Adrenal gland (tissue), 12 donors: ENCODE results near the gene ACER2. TPM values are rescaled to one million over a fixed set of nuclear protein-coding genes. Genes with fewer than 3 reads are reported as not detected.

Experiments used
- DNase-seq, 7 donors: peaks; one replicate each; pipeline ENCODE4 v3.0.0-alpha.2; 2019 to 2020
- H3K27ac ChIP-seq, 5 donors: fragments of 200-600 bp; sonication (generic) in 4 of 5; 1 replicate in 3 of 5; 2 replicates in 2 of 5; pipeline versions ENCODE4 v1.5.1 to v1.8.0; 2016 to 2020; ENCODE audit warnings: mild to moderate bottlenecking in 1 of 5
- H3K27me3 ChIP-seq: fragments of 200-600 bp; 2 replicates; pipeline ENCODE4 v1.8.0; 2021
- H3K36me3 ChIP-seq, 2 donors: fragments of 200-600 bp; replicated peaks in 1 of 2; 1 replicate in 1 of 2; 2 replicates in 1 of 2; pipeline versions ENCODE4 v1.5.1 to v1.8.0; 2018 to 2022
- H3K4me1 ChIP-seq, 2 donors: fragments of 200-600 bp; replicated peaks in 1 of 2; 1 replicate in 1 of 2; 2 replicates in 1 of 2; pipeline versions ENCODE4 v1.5.1 to v1.8.0; 2018 to 2021
- H3K4me3 ChIP-seq, 4 donors: fragments of 200-600 bp; sonication (generic) in 3 of 4; one replicate each; pipeline ENCODE4 v1.5.1; 2016 to 2018
- H3K9me3 ChIP-seq, 3 donors: fragments of 200-600 bp; sonication (generic) in 1 of 3; replicated peaks in 1 of 3; 1 replicate in 2 of 3; 2 replicates in 1 of 3; pipeline versions ENCODE4 v1.5.1 to v1.8.0; 2016 to 2021
- CTCF ChIP-seq, 6 experiments: fragments of 450-650 bp in 4 of 6; fragments of 200-600 bp in 2 of 6; sonication (generic) in 1 of 6; IDR thresholded peaks; 1 replicate in 5 of 6; 2 replicates in 1 of 6; pipeline versions ENCODE4 v1.5.1 to v1.8.0; 2016 to 2021; ENCODE audit warnings: antibody characterized with exemption in 6 of 6, mild to moderate bottlenecking in 2 of 6, moderate library complexity in 1 of 6
- POLR2A ChIP-seq, 2 donors: fragments of 450-650 bp; IDR thresholded peaks; one replicate each; pipeline ENCODE4 v1.6.1; 2017; ENCODE audit warnings: antibody characterized with exemption in 2 of 2, mild to moderate bottlenecking in 2 of 2, moderate library complexity in 1 of 2
- WGBS, 4 donors: extraction: QIAGEN DNeasy Blood & Tissue Kit in 2 of 4; methylation state at CpG; one replicate each; pipeline versions ENCODE4 v1.1.5 to v1.1.7; 2013 to 2017; 5-methylcytosine and 5-hydroxymethylcytosine counted together
- intact Hi-C, 2 donors: fragments of 100-400 bp; cut with DNase I; formaldehyde crosslinking; loops; one replicate each; pipeline versions ENCODE4 v1.14.1 to v1.15.0; 2022 to 2023
- polyA plus RNA-seq, 3 donors: library from polyadenylated mRNA; stranded (reverse); fragments of 200-250 nt in 2 of 3; fragments of 350-450 nt in 1 of 3; fragmentation: Illumina TruSeq in 1 of 3; extraction: RNeasy Lipid Tissue Mini Kit (QIAGEN cat#74804) in 1 of 3; gene quantifications; one replicate each; pipeline ENCODE4 v1.2.3, GENCODE V29; 2013 to 2014
- total RNA-seq, 9 donors: library from RNA; depleted of rRNA in 4 of 9; stranded (reverse); fragments of >200 nt in 4 of 9; fragments of 120-200 nt in 1 of 9; fragmentation: NEBNext Ultra II Directional in 1 of 9; extraction: Animal tissue kit (Norgen Biotek cat#: 25700) in 1 of 9; gene quantifications; one replicate each; pipeline versions ENCODE4 v1.1.0 to v1.2.4, GENCODE V29; 2013 to 2023
- donor health status: healthy with polysubstance abuse.
- donor health status: Bipolar disorder and iron deficiency.
- donor health status: DM: yes; HTN: yes; CAD: no.
- donor health status: DM: no; HTN: no; CAD: no.
- donor health status: DM: no; HTN: no; CAD: no.
- donor health status: DM: yes; HTN: yes; CAD: no.

Gene ACER2
- total and polyA plus RNA-seq, 12 donors: 0.24 to 10.0 (median 5.3) TPM

GRCh38 chr9:19373527-19373926 lies 35.3 kb upstream of the ACER2 start:
- intact Hi-C loops: no loop called here
- Histone ChIP-seq H3K9me3 (no peaks in the 10 kb centered on the region), H3K4me1 (peaks cover 9 to 18% of the 10 kb centered on the region in 2 donors), H3K36me3 (peaks cover 0 to 68% of the 10 kb centered on the region in 2 donors), H3K27me3 (no peaks in the 10 kb centered on the region), H3K4me3 (no peak overlapping the region), H3K27ac (no peak overlapping the region)
- no peak for DNase-seq
- TF ChIP-seq CTCF (IDR thresholded peaks at IDR 0.05): no peak
- TF ChIP-seq POLR2A (IDR thresholded peaks at IDR 0.05): no peak

- no peaks in the 10 kb centered on the region for H3K27me3 ChIP-seq
- peaks cover 0 to 48% of the 10 kb centered on the region in 2 donors for H3K36me3 ChIP-seq
- no peak for DNase-seq
- TF ChIP-seq POLR2A (IDR thresholded peaks at IDR 0.05) (no peak), CTCF (IDR thresholded peaks at IDR 0.05) (no peak)
- H3K9me3 ChIP-seq: no peaks in the 10 kb centered on the region
- H3K4me3 ChIP-seq: no peak overlapping the region
- peaks cover 17 to 28% of the 10 kb centered on the region in 2 donors for H3K4me1 ChIP-seq
- intact Hi-C loops: no loop called here
- H3K27ac ChIP-seq: no peak overlapping the region
Measured at GRCh38 chr9:19375538-19375937, 33.3 kb upstream of the ACER2 start.

DNA sequence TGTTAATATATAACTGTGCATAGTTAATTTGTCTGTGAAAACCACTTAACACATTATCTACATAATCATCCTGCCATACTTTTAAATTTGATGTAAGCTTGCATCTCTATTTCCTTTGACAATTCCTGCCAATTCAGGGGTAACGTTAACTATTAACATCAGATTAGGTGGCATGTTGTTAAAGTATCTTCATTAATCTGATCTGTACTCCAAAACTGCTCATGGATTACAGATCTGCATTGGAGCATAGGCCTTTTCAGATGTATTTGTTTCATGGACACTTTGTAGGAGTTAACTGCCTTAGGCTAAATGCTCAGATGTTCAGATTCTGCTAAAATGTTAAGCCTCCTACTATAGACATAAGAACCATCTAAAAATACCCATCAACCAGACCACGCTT lies 31.9 kb upstream of the ACER2 start:
- Histone ChIP-seq H3K4me3 (no peak overlapping the region), H3K4me1 (peaks cover 20 to 32% of the 10 kb centered on the region in 2 donors), H3K36me3 (peaks cover 0 to 44% of the 10 kb centered on the region in 2 donors), H3K9me3 (no peaks in the 10 kb centered on the region), H3K27ac (no peak overlapping the region), H3K27me3 (no peaks in the 10 kb centered on the region)
- no peak for DNase-seq
- intact Hi-C loops: no loop called here
- WGBS, 4 donors: 60 to 75% (median 70%) methylated on average over 2 of the region's 2 CpGs
- no peak for TF ChIP-seq POLR2A (IDR thresholded peaks at IDR 0.05)
- TF ChIP-seq CTCF (IDR thresholded peaks at IDR 0.05): no peak

- peaks cover 0 to 44% of the 10 kb centered on the region in 2 donors for H3K36me3 ChIP-seq
- H3K27me3 ChIP-seq: no peaks in the 10 kb centered on the region
- no peak for DNase-seq
- H3K4me1 ChIP-seq: peaks cover 20 to 32% of the 10 kb centered on the region in 2 donors
- H3K9me3 ChIP-seq: no peaks in the 10 kb centered on the region
- peak overlapping the region in 1 of 4 donors; percentile 79 for H3K4me3 ChIP-seq
- no peak for TF ChIP-seq CTCF (IDR thresholded peaks at IDR 0.05)
- no peak for TF ChIP-seq POLR2A (IDR thresholded peaks at IDR 0.05)
- intact Hi-C loops: no loop called here
- peak overlapping the region in 1 of 5 donors; percentile 8 for H3K27ac ChIP-seq
- WGBS, 4 donors: 72 to 84% (median 76%) methylated on average over 4 of the region's 4 CpGs
Measured at GRCh38 chr9:19378164-19378563, 30.6 kb upstream of the ACER2 start.
